Stimulated activated CD4-positive, alpha-beta T cell treated with anti-CD3 and anti-CD28 coated beads, Interleukin-15, amount 100 ng/mL, for 24 hours (primary cell): ENCODE results near the gene COL4A2.

Source experiments
- DNase-seq: peaks from one replicate; pipeline ENCODE4 v3.0.0-alpha.2; 2020

Gene COL4A2

DNA sequence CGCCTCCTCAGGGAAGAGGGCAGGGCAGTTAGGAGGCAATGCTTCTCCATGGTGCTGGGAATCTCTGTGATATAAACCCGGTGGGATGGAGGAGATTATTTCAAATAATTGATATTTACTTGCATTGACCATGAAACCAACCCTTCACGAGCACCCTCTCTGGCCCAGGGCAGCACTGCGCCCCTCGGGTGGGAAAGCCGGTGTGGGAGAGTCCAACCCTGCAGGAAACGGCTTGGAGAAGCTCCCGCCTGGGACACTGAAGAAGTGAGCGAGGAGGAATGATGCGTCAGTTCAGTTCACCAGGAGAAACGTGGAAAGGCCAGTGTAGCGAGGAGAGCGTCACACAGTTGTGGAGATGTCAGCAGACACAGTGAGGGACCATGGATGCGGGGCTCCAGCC lies 99.9 kb downstream of the COL4A2 start:
- no peak for DNase-seq

DNA sequence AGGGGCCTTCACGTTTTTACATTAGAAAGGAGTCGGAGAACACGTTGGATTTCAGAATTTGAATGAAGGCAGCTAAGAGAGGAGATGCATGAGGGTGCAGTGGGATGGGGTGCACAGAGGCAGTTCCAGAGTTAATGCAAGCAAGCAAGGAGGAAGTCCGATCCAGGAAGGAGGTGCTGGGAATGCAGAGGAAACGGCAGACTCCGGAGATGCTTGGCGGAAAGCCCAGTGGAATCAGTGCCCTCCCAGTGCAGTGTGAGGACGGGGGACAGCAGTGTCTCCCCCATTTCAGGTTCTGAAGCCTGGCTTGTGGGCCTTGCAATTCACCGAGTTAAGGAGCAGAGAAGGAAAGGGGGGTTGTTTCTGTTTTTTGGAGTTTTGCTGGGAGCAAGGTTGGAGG lies 100.4 kb downstream of the COL4A2 start:
- no peak for DNase-seq

GRCh38 chr13:110408286-110408685 lies 101.2 kb downstream of the COL4A2 start:
- no peak for DNase-seq

DNA sequence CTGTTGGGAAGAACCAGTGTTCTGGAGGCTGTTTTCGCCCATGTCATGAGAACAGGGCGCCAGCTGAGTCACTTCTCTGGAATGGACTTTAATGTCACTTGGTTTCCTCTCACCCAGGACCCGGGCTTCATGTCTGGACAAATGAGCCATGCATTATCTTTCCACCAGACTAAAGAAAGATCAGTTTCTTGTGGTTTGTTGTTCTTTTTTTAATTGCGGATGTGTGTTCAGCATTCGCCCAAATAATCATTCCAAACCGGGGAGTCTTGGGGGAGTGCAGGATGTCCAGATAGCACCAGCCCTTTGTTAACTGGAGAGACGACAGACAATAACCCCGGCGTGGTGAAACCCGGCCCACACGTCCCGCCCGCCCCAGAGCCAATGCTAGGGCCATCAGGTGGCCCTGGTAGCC lies 102.5 kb downstream of the COL4A2 start:
- DNase-seq: no peak

DNA sequence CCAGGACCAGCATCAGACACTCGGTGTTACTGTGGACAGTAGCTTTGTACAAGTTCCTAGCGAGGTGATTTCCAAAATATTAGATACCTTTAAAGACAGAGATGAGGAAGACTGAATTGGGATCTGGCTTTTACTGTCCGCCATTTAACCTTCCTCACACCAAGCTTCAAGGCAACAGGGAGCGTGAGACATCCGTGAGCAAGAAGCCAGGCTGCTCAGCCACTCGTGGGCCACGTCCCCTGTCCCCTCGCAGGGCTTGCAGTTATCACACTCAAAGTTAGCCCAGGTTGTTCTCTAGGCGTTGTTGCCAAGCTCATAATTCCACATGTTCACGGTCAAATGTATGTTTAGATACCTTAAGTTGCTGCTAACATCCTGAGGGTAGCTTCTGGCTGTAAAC lies 102.9 kb downstream of the COL4A2 start:
- DNase-seq: no peak

GRCh38 chr13:110410936-110411687 lies 104.0 kb downstream of the COL4A2 start:
- DNase-seq: no peak

DNA sequence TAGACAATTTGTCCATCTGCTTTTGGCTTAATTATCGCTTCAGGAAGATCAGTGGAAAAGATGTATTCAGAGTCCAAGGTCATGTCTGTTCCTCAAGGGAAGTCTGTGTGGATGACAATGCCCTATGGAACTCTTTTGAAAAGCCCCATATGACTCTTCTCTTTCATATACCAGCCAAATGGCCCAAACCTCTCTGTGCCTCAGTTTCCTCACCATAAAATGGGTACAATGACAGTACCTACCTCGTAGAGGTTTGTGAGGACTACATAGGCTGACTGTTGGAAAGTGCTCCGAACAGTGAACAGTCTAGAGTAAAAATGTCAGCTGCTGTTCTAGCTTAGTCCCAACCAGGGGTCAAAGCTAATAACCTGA lies 104.6 kb downstream of the COL4A2 start:
- DNase-seq: no peak

- DNase-seq: peak; percentile 81
These were observed 105.2 kb downstream of the COL4A2 start for GRCh38 chr13:110412132-110412914.

DNA sequence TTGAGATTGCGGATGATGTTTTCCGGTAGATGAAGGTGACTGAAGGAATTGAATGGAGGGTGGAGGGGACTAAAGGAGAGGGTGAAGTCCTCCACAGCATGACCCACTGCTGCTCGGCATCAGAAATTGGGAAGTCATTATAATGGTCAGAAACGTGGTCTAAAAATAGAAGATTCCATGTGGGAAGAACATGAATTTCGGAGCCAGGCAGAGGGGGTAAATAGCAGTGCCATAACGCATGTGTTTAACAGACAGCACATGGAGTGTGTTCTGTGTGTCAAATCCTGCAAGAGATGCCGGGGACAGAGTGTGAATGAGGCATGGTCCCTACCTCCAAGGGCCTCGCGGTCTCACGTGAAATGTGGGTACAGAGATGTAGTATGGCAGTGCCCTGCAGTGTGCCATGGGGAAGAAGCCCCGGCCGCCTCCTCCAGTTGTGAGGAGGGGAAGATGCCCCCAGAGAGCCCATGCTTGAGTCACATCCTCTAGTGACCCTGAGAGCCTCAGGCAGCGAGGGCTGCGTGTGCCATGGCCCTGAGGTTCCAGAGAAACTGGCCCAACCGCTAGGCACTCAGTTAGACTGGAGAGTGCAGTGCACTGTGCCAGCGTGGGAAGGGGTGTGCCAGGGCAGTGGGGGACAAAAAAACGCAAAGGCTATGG lies 106.1 kb downstream of the COL4A2 start:
- DNase-seq: no peak

DNA sequence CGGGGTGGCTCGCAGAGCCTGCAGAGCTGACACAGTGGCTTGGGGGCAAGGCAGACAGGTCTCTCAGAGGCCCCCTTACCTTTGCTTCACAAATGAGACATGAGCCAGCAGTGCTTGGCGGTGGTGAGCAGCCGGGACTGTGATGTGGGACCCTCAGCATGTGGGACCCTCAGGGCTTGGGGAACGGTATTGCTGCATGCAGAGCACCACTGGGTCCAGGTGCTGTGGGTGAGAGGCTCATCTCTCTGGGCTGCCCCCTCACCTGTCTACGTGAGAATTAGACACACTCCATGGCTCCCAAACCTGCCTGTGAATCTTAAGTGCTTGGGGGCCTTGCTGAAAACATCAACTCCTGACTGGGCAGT lies 106.6 kb downstream of the COL4A2 start:
- no peak for DNase-seq

- DNase-seq: no peak
These were observed 107.2 kb downstream of the COL4A2 start for GRCh38 chr13:110414283-110414682.

DNA sequence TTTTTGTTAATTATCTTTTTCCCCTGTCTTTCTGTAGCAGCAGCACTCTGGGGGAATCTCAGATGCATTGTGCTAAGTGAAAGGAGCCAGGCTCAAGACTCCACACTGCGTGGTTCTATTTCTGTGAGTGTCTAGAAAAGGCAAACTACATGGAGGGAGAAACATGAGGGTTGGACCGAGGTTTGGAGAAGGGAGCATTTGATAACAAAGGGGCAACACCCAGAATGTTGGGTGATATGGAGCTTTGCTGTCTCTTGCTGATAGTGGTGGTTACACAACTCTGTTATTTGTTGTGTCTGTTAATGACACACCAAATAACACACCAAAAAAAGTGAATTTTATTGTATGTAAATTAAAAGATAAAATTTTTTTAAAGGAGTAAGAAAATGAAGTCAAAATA lies 107.8 kb downstream of the COL4A2 start:
- no peak for DNase-seq

GRCh38 chr13:110415669-110416068 lies 108.6 kb downstream of the COL4A2 start:
- DNase-seq: no peak

DNA sequence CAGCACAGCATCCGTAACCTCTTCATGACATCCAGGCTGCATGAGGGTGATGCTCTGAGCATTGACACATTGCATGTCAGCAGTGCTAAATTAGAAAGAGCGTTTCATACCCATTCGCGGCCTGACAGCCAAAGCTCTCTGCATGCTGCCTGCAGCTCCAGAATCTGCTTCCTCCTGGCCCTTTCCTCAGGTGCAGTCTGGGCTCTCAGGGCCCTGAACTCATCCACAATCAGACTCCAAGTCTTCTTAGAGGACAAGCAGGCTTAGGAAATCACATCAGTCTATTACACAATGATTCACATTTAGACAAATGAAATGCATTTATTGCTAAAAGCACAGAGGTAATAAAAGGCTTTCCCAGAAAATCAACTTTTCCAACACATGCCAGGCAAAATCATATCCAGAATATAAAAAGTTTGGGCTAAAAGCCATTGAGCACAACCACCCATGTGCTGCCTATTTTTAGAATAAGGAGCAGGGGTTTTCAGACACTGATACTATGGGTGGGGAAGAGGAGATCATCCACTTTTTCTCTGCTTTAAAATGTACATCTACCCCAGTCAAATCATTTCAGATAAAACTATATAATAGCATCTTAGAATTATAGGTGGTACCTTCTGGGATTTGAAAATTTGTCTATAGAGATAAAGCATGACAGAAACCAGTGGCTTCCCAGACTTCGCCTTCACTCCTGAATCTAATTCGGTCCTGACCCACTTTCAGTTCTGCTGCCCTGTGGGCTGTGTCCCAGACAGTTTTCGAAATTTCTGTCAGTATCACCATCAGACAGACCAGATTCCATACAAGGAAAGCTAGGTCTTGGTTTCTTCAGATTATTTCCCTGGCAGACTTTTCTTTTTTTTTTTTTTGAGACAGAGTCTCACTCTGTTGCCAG lies 109.3 kb downstream of the COL4A2 start:
- DNase-seq: no peak

DNA sequence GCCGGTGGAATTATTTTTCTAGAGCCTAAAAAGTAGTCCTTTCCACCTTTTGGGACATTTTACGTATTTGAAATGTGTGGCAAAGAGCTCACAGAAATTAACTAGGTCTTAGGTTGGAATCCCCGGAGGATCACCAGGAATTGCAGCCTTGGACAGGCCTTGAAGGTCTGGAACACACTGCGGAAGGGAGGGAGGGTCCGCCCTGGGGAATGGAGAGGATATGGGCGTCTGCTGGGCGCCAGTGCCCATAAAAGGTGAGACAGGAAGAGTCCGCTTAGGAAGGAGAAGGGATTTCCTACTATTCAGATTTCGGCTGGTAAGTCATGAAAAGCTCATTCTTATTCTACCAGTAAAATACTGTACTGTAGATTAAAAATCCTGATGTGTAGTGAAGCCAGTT lies 111.9 kb downstream of the COL4A2 start:
- DNase-seq: no peak

DNA sequence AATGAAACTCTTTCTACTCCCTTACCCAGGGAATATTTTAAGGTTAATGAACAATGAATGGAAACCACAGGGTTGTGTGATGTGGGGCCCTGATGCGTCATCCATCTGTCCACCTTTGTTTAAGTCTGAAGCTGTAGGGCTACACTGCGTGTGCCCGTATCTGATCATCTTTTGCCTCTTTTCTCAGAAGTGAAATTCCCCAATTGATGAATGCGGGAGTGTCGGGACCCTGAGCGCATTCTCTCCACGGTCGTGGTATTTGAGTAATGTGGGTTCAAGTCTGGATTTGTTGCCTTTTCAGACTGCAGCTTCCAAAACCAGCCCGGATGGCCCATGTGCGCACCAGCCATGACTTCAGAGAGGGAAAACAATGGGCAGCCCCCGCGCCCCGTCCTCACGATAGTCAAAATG lies 112.3 kb downstream of the COL4A2 start:
- DNase-seq: no peak

DNA sequence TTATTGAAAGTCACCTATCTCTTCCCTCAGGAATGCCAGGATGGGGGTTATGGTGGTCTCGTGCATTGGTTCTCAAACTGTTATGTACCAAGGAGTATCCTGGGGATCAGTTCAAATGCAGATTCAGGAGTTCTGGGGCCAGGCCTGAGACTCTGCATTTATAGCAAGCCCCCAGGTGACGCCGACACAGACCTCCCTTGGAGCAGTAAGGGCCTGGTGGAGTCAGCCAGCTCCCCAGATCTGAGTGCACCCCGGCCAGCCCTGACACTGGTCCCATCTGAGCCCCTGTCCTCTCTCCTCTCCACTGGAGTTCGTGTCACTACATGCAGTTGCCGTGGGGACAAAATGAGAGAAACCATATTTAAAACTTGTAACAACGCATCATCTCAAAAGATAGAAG lies 112.9 kb downstream of the COL4A2 start:
- no peak for DNase-seq

GRCh38 chr13:110420626-110421025 lies 113.5 kb downstream of the COL4A2 start:
- DNase-seq: no peak

- DNase-seq: no peak
These were observed 114.0 kb downstream of the COL4A2 start for GRCh38 chr13:110421061-110421460.

DNA sequence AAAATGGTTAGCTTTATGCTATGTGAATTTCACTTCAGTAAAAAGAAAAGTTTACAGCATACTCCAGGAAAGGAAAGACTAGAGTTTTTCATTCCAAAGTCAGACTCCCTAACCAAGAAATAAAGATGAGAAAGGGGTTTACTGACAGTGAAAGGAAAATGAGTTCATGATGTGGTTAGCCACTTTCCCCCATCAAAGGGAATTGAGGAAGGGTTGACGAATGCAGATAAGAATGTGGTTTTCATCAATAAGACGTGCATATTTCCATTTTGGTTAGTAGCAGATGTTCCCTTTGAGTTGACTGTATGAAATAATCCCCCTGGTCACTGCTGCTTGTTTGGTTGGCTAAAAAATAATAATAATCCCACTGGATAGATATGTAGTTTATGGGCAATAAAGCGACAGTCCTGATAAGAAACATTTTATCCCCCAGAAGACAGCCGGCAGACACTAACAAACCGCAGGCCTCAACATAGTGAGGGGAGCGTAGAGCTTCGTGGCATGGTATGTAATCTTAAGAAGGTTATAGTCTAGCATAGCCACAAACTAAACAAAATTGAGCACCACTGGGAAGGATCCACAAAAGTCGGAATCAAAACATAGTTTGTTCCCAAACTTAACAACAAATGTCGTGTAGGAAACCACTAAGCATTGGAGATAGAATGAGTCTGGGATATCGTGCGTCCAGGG lies 114.8 kb downstream of the COL4A2 start:
- no peak for DNase-seq

DNA sequence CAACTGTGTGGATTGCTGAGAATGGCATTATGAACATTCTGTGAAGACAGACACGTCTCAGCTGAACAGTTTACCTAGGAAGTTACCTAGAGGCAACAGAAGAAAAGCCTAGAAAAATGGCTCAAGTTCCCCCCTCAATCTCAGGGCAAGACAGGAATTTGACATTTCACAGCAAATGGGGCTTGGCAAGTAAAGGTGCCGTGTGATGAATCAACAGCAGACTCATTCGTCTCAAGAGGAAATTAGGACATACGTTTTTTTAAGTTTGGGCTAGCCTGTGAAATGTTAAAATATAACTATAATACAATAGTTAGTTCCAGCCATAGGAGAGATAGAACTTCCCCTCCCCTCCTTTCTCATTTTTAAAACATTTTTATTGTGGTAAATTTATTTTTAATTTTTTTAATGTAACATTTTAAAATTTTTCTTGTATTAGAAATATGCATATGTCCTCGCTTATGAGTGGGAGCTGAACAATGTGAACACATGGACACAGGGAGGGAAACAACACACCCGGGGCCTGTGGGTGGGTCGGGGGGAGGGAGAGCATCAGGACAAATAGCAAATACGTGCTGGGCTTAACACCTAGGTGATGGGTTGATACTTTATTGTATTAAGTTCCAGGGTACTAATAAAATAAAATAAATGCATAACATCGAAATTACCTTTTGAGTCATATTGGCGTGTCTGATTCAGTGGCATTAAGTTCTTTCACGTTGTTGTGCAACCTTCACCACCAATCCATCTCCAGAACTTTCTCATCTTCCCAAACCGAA lies 116.0 kb downstream of the COL4A2 start:
- DNase-seq: no peak
